Activated CD4-positive, alpha-beta T cell treated with anti-CD3 and anti-CD28 coated beads, Interleukin-2, amount 50 U/mL, for 24 hours (primary cell): ENCODE data around the gene CCDC34.
"Not testable (repeated sequence)": the region's sequence is repeated elsewhere in the genome, so short reads cannot be mapped to it uniquely, and the experiment has no call there.

Source experiments
- DNase-seq, 2 donors: peaks; one replicate each; pipeline ENCODE4 v3.0.0-alpha.2; 2020; ENCODE audit warnings: low read depth in 1 of 2, low spot score in 1 of 2

CCDC34 gene

DNA sequence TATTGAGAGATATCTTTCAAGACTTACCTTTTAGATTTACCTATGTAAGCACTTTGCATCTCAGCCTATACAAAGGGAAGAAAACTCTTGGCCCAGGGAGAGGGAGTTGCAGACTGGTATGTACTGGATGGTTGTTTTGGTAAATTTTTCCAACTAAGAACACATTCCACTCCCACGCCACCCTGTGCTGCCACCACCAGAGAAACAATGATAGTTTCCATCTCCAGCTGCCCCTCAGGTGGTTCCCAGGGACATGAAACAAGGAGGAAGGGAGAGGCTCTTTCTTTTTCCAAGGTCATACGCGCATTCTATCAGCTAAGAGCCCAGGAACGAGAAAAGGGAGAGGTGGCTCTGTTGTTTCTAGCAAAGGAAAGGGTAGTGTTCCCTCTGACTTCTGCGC lies 34.4 kb downstream of the CCDC34 start:
- DNase-seq, result no peak

DNA sequence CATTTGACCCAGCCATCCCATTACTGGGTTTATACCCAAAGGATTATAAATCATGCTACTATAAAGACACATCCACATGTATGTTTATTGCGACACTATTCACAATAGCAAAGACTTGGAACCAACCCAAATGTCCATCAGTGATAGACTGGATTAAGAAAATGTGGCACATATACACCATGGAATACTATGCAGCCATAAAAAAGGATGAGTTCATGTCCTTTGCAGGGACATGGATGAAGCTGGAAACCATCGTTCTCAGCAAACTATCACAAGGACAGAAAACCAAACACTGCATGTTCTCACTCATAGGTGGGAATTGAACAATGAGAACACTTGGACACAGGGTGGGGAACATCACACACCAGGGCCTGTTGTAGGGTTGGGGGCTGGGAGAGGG lies 36.0 kb downstream of the CCDC34 start:
- not testable (repeated sequence) for DNase-seq

DNA sequence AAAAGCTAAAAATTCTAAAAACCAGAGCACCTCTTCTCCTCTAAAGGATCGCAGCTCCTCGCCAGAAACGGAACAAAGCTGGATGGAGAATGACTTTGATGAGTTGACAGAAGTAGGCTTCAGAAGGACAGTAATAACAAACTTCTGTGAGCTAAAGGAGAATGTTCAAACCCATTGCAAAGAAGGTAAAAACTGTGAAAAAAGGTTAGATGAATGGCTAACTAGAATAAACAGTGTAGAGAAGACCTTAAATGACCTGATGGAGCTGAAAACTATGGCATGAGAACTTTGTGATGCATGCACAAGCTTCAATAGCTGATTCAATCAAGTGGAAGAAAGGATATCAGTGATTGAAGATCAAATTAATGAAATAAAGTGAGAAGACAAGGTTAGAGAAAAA lies 40.8 kb downstream of the CCDC34 start:
- DNase-seq, result not testable (repeated sequence)

DNA sequence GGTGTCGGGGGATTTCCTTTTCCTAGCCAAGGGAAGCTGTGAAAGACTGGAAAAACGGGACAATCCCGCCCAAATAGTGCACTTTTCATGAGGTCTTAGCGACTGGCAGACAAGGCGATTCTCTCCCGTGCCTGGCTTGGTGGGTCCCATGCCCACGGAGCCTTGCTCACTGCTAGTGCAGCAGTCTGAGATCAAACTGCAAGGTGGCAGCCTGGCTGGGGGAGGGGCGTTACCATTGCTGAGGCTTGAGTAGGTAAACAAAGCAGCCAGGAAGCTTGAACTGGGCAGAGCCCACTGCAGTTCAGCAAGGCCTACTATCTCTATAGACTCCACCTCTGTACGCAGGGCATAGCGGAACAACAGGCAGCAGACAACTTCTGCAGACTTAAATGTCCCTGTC lies 41.7 kb downstream of the CCDC34 start:
- not testable (repeated sequence) for DNase-seq

DNA sequence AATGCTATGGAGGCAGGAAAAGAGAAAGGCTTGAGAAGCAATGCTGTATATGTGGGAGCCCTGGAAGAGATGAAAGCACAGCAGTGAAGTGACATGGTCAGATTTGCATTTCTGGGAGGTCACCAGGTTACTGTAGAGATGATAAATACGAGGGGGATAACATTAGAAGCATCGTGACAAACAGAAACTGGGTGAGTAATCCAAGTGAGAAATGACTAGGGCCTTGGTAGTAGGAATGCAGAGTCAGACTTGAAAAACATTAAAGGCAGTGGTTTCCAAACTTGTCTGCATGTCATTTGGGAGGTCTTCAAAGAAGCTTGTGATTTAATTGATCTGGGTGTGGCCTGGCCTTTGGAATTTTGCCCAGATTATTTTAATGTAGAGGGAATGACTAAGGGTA lies 43.9 kb downstream of the CCDC34 start:
- DNase-seq, result peak in 1 of 2 donors; percentile 8

DNA sequence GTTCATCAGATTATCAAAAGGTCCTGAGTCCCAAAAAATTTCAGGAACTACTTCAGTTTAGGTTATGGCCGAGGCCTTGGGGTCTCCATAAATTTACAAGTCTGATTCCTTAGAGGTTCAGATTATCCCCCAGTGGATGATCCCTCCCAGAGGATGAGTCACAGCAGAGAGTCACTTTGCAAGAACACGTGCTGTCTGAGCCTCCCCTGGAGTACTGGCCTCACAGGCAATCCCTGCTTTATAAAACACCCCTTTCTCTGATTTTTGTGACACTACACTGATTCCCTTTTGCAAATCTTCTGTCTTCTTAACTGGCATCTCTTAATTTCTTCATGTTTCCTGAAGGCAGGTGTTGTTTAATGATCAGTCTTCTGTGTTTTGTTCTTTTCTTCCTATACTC lies 45.3 kb downstream of the CCDC34 start:
- no peak for DNase-seq

DNA sequence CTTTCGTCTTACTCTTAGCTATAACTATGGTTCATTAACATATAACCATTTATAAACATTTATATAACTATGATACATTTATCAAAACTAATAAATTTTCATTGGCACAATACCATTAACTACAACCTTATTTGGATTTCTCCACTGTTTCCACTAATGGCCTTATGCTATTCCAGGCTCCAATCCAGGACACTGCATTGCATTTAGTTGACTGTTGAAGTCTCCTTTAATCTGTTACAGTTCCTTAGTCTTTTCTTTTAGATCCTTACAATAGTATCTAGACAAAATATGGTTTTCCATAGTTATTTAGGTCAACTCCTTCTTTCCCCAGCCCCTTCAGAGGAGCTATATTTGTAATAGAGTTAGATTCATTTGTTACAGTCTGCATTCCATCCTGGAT lies 47.2 kb downstream of the CCDC34 start:
- DNase-seq, result no peak

DNA sequence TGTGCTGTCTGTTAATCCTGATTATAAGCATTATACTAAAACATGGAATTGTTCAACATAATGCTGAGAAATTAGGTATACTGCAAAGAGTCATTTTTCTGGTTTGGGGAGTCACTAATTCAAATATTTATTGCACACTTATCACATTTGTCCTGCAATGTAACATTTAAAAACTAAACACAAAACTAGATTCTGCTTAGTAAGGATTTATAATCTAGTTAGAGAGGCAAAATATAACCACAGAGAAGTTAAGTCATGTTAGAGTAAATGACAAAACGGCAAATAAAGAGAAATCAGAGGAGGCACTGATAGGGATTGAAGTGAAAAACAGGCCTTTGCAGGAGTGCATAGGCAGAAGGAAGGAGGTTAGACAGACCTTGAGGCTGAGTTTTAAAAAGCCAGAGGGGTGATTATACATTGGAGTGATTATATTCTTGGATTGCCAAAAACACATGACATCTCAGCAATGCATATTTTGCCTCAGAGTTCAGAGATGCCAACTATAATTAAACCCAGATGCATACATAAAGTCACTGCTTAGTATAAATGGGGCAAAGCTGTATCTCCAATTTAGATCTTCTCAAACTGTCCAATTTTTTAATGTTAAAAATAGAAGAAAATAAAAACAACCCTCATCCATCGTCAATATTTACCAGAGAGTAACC lies 49.7 kb downstream of the CCDC34 start:
- DNase-seq, result no peak

DNA sequence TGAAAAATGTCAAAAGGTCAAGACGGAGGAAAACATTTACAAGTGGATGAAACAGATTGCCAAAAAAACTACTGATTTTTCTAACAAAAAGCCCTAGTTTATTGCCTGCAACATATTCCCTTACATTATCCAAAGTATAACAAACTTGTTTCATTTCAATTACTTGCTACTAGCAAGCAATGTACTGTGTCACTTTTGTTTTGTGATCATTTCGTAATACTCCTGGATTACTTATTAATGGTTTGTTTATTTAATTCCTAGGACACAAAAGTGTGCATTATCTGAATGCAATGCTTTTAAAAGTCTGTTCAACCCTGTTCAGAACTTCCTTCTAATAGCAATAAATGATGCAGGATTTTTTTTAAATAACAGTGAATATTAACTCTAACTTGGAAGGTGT lies 50.9 kb downstream of the CCDC34 start:
- DNase-seq, result no peak

DNA sequence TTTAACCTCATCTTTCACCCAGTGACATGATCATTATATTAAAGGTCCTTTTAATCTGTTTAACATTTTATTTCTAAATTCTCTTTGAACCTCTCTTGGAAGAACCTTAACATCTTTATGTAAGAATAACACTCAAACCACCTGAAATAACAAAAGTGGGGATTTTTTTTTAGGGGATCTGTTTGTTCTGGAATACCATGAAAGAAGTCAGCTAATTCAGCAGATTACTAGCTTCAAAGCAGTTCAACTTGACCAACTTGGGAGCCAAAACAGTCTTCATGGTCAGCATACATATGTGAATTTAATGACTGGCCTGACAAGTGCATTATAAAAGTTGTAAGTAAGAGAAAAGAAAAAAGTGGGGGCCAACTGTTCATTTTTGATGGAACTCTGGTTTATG lies 52.3 kb downstream of the CCDC34 start:
- DNase-seq, result no peak

DNA sequence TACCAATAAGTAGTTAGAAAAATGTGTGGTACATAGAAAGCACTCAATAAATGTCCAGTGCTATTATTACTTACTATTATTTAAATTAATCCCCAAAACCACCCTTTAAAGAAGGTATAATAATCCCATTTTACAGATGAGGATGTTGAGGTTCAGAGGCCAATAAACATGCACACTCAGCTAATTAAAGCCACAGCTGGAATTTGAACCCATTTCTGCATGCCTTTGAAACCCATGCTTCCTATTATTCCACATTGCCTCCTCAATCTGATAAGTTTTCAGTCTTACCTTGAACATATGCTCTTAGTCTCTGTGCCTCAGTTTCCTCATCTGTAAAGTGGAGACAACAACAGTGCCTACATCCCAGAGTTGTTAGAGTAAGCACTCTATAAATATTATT lies 52.8 kb downstream of the CCDC34 start:
- DNase-seq, result no peak

DNA sequence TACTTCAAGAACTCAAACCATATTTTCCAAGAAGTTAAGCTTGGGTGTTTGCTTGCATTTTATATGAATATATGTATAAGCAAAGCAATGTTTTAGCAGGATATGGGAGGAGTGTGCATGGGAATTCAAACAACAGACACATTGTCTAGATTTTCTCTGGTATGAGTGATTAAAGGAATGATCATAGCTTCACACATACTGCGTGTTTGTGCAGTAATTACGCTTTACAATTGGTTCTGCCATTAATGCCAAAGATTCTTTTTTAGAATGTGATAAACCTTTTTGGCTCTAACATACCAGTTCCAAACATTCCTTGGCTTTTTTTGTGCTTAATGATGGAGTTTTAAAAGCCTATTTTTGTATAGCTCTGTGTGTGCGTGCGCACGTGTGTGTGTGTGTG lies 54.0 kb downstream of the CCDC34 start:
- no peak for DNase-seq

DNA sequence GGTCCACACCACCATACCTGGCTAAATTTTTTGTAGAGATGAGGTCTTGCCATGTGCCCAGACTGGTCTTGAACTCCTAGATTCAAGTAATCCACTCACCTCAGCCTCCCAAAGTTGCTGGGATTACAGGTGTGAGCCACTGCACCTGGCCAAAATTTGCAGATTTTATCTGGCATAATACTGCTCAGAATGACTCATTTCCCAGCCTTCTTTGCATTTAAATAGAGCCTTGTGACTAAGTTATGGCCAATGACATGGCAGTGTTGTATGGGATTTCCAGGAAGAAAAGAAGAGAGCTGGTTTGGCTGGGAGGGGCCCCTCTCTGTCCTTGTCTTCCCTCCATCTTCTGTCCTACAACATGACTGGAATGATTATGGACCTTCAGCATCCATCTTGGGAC lies 55.8 kb downstream of the CCDC34 start:
- no peak for DNase-seq

DNA sequence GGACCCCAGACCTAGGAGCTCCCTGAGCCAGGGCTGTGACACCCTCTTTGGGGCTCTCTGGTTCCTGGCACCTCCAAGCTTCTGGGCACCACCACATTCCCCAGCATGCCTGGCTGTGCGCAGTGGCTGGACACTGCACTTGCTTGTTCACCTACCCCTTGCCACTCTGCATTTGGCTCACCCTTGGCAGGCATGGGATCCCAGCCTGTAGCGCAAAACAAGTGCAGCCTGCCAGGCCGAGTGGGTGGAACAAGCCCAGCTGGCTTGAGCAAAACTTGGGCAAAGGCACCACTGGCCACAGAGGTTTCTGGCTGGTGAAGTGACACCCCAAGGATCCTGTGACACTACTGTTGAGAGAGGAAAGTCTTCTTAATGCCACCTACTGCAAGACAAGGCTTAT lies 57.3 kb downstream of the CCDC34 start:
- DNase-seq, result no peak

DNA sequence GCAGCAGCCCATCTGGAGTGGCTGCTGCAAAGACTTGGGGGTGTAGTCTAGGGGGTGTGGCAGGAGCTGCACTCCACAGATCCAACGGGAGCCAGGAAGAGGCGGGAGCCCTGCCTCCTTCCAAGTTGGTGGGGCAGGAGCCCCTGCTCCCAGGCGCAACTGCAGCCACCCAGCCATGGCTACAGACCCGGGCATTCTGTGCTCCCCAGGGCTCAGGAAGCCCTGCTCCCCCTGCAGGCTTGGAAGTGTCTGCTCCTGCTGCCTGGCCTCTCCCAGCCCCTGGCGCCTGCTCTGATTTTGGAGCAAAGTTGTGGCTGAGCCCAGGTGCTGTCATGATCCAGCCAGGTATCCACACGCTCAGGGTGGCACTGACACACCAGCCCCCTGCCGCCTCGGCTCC lies 58.5 kb downstream of the CCDC34 start:
- DNase-seq, result no peak

DNA sequence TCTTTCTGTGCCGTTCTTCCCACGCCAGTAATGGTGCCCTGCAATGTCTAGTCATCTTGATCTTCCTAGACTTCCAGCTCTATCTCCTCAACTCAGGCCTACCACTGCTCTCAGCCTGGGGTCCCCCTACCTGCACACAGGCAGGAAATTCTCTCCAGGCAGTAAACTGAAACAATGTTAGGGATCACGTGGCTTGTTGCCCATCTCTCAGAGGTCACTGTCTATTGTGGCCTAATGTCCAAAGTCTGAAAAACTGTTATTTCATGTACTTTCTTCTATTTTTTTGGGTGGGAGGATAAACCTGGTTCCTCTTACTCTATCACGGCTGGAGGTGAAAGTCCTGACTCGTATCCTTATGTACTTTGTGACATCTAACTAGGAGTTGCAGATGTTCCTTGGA lies 59.1 kb downstream of the CCDC34 start:
- no peak for DNase-seq

DNA sequence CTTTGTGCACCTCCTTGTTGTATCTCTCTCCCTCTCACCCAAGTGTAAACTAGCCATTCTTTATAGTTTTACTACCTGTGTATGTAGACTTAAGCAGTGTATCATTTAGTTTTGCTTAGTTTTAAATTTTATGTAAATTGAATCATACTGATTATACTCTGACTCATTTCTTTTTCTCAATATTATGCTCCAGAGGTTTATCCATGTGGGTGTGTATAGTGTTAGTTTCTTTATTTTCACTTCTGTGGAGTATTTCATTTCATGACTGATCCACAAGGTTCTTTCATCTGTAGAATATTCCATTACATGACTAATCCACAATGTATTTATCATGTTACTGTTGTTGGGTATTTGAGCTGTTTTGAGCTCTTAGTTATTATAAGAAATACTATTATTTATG lies 62.0 kb downstream of the CCDC34 start:
- DNase-seq, result no peak

DNA sequence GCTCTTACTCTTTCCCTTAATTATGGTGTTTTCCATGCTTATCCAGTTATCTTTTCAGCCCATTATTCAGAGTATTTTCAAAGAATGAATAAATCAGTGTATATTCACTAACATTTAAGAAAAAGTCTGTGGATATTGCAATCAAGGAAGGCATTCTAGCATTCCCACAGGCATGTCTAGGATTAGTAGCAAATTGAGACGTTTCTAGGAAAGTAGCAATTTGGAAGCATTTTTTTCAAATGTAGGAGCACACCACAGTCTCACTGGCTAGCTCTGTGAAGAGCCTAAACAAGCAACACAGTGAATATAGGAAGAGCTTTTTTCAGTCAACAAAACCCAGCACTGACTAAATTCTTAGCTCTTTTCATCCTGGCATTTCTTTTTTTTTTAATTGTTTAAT lies 65.4 kb downstream of the CCDC34 start:
- no peak for DNase-seq

DNA sequence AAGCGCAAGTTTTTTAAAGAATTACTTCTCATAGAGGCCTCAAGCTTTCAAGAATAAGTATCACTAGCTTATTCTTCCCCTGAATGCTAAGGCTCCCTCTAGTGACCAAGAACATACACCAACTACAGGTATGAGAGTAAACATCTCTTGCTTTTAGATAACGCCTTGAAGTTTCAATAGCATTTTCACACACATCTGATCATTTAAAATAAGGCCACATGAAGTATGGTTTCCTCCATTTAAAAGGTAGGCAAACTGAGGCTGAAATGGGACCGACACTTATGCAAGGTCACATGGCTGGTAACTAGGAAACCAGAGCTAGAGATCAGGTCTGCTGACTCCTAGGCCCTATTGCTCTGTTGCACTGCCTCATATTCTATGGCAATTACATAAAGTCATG lies 66.5 kb downstream of the CCDC34 start:
- no peak for DNase-seq

DNA sequence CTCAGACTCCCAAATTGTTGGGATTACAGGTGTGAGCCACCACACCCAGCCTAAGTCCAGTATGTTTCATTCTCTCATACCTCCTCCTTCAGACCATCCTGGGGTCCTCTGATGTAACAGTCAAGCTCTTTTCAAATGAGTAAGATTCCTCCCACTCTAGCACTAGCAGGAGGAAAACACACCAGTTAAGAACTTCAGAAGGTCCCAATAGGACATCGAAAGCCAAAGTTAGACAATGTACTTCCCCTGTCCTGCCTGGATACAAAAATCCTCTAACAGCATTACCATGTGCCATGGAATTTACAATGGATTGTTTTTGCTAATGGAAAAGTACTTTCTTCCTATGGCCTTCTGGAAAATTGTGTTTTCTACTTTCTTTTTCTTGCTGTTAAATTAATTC lies 67.1 kb downstream of the CCDC34 start:
- no peak for DNase-seq

DNA sequence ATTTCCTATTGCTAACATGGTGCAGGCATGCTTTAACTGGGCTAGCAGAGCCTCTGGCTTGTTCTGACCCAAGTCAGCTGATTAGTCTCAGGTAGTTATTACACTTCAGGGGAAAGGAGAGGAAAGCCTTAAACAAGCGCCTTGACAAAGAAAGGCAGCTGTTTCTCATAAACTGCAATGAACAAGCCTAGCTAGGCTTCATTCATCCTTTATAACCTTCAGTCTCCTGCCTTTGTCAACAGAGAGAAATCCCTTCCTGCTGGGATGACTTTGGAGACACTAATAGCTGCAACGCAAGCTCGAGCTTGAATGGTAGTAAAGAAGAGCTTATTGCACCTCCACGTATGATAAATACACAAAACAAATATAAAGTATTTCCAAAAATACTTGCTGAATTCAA lies 68.4 kb downstream of the CCDC34 start:
- no peak for DNase-seq

DNA sequence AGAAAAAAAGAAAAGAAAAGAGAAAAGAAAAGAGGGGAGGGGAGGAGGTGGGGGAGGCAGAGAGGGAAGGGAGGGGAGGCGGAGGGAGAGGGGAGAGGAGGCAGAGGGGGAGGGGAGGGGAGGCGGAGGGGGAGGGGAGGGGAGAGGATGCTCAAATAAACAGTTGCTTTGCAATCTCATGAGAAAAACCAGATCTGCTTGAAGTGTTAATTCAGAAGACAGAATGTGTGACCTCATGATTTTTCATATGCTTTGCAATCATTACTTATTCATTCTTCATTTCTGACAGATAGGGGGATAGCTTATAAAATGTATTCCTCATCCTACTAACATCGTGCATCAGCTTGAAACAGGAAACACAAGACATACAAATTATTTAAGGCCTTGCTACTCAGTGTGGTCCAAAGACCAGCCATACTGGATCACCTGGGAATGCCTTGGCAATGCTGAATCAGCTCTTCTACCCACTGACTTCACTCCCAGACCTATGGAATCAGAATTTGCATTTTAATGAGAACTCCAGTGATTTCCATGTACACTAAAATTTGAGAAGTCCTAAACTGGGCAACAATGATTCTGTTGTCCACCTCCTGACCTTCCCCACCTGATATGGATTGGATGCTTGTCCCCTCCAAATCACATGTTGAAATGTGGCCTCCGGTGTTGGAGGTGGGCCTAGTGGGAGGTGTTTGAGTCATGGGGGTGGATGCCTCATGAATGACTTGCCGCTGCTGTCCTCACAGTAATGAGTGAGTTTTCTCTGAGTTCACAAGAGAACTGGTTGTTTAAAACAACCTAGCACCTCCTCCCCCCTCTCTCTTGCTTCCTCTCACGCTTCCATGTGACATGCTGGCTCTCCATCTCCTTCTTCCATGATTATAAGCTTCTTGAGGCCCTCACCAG lies 69.2 kb downstream of the CCDC34 start:
- DNase-seq, result no peak

DNA sequence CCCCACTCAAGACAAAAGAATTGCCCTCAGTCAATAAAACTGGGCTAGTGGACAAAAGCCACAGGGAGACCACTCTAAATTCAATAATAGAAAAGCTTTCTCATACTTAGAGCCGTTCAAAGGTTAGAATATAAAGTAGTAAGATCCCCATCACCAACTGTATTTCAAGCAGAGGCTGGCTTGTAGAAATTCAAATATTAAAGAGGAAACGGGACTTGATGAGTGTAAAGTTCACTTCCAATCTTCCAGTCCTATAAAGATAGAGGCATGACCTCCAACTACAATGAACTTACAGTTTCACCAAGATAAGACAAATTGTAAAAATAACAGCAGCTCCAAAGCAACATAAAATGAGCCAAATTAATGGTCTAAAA lies 70.4 kb downstream of the CCDC34 start:
- no peak for DNase-seq
